A549 (cell line): Measurements from ENCODE around the gene APAF1. TPM values are rescaled to one million over a fixed set of nuclear protein-coding genes. Genes with fewer than 3 reads are reported as not detected.

Experiments used
- ATAC-seq, 2 experiments: fragments of 200-7000 bp in 1 of 2; fragments of >200 bp in 1 of 2; cut with Nextera tagmentation in 1 of 2; cut with Tn5 transposase in 1 of 2; 3 replicates each; pipeline versions ENCODE4 v1.8.0 to v1.9.1; 2018 to 2020; ENCODE audit warnings: mild to moderate bottlenecking in 1 of 2, moderate library complexity in 1 of 2
- CTCF ChIA-PET: fragments of 300-600 bp; sonication (Branson Sonifier 250); formaldehyde crosslinking; extraction: SDS; loops from one replicate; lab custom pipeline; 2021; ENCODE audit warnings: antibody characterized with exemption, inconsistent platforms; lab: Yijun Ruan, JAX
- POLR2A ChIA-PET: fragments of 350-600 bp; formaldehyde crosslinking; extraction: SDS; loops from one replicate; lab custom pipeline; 2021; ENCODE audit warnings: antibody characterized with exemption, inconsistent platforms; lab: Yijun Ruan, JAX
- DNase-seq, 2 experiments: peaks; one replicate each; pipeline versions ENCODE4 v3.0.0 to v3.0.0-alpha.2; 2011 to 2016; ENCODE audit warnings: low read depth in 1 of 2, low spot score in 1 of 2
- FAIRE-seq: peaks from 2 replicates; lab custom pipeline; 2011; peaks lifted over from hg19 to GRCh38; lab: Jason Lieb, UNC
- H3K27ac ChIP-seq, 2 experiments: fragments of >200 bp; sonication (Bioruptor Twin); formaldehyde crosslinking; 3 replicates each; pipeline ENCODE4 v1.5.1; 2016 to 2017
- H3K4me1 ChIP-seq: fragments of >200 bp; sonication (Bioruptor Twin); formaldehyde crosslinking; 3 replicates; pipeline ENCODE4 v1.6.1; 2016
- H3K4me2 ChIP-seq: fragments of >200 bp; sonication (Bioruptor Twin); formaldehyde crosslinking; 3 replicates; pipeline ENCODE4 v1.6.1; 2016
- H3K4me3 ChIP-seq: fragments of >200 bp; sonication (Bioruptor Twin); formaldehyde crosslinking; 3 replicates; pipeline ENCODE4 v1.5.1; 2016
- H3K9me3 ChIP-seq: fragments of >200 bp; sonication (Bioruptor Twin); formaldehyde crosslinking; 3 replicates; pipeline ENCODE4 v1.6.1; 2016
- CBX8 ChIP-seq: fragments of 200-600 bp; sonication (generic); IDR thresholded peaks from 2 replicates; pipeline ENCODE4 v1.6.1; 2016
- CHD2 ChIP-seq: fragments of 150-350 bp; IDR thresholded peaks from 2 replicates; pipeline ENCODE4 v1.6.1; 2014; ENCODE audit warnings: low read length; ENCODE audit not compliant: partially characterized antibody
- EHMT2 ChIP-seq: fragments of 200-600 bp; sonication (generic); IDR thresholded peaks from 2 replicates; pipeline ENCODE4 v1.6.1; 2016; ENCODE audit warnings: antibody characterized with exemption, low read depth, mild to moderate bottlenecking, moderate library complexity
- ELK1 ChIP-seq: fragments of 150-350 bp; IDR thresholded peaks from 2 replicates; pipeline ENCODE4 v1.6.1; 2014; ENCODE audit warnings: low read depth, mild to moderate bottlenecking, low read length
- FOXS1 ChIP-seq: fragments of 250-450 bp; sonication (Bioruptor Pico); IDR thresholded peaks from 2 replicates; pipeline ENCODE4 v1.5.0; 2020; ENCODE audit warnings: mild to moderate bottlenecking, moderate library complexity
- HDAC2 ChIP-seq: fragments of 200-600 bp; sonication (generic); IDR thresholded peaks from 2 replicates; pipeline ENCODE4 v1.6.1; 2016
- HEYL ChIP-seq: fragments of 250-450 bp; sonication (Bioruptor Pico); IDR thresholded peaks from 2 replicates; pipeline ENCODE4 v1.8.0; 2021; ENCODE audit warnings: mild to moderate bottlenecking, moderate library complexity
- HOXA7 ChIP-seq: fragments of 250-450 bp; sonication (Bioruptor Pico); IDR thresholded peaks from 2 replicates; pipeline ENCODE4 v1.5.0; 2020; ENCODE audit warnings: mild to moderate bottlenecking, moderate library complexity
- HOXB13 ChIP-seq: fragments of 250-450 bp; sonication (Bioruptor Pico); IDR thresholded peaks from 2 replicates; pipeline ENCODE4 v1.5.0; 2020; ENCODE audit warnings: low read depth, mild to moderate bottlenecking, moderate library complexity
- HOXB5 ChIP-seq: fragments of 250-450 bp; sonication (Bioruptor Pico); IDR thresholded peaks from 2 replicates; pipeline ENCODE4 v1.5.0; 2020; ENCODE audit warnings: mild to moderate bottlenecking, moderate library complexity
- JUN ChIP-seq, 2 experiments: fragments of >200 bp; sonication (Bioruptor Twin); formaldehyde crosslinking; IDR thresholded peaks; 2 replicates in 1 of 2; 3 replicates in 1 of 2; pipeline ENCODE4 v1.6.1; 2016 to 2017
- KDM1A ChIP-seq: fragments of 200-600 bp; sonication (generic); IDR thresholded peaks from 2 replicates; pipeline ENCODE4 v1.6.1; 2016; ENCODE audit warnings: low read depth, mild to moderate bottlenecking
- KDM5A ChIP-seq: fragments of 200-600 bp; sonication (generic); IDR thresholded peaks from 2 replicates; pipeline ENCODE4 v1.6.1; 2016; ENCODE audit warnings: antibody characterized with exemption, mild to moderate bottlenecking
- NFE2L2 ChIP-seq: fragments of 150-350 bp; conservative IDR thresholded peaks from 2 replicates; pipeline ENCODE4 v1.6.1; 2014; ENCODE audit warnings: low read length
- NPAS2 ChIP-seq: fragments of 250-450 bp; sonication (Bioruptor Pico); IDR thresholded peaks from 2 replicates; pipeline ENCODE4 v1.8.0; 2022; ENCODE audit warnings: mild to moderate bottlenecking, moderate library complexity, borderline replicate concordance
- RAD21 ChIP-seq, 2 experiments: fragments of >200 bp in 1 of 2; sonication (Bioruptor Twin) in 1 of 2; formaldehyde crosslinking in 1 of 2; IDR thresholded peaks in 1 of 2; conservative IDR thresholded peaks in 1 of 2; 2 replicates in 1 of 2; 3 replicates in 1 of 2; pipeline ENCODE4 v1.6.1; 2012 to 2018; ENCODE audit warnings: inconsistent platforms in 1 of 2
- REST ChIP-seq: fragments of 200-600 bp; sonication (generic); IDR thresholded peaks from 2 replicates; pipeline ENCODE4 v1.6.1; 2016; ENCODE audit warnings: antibody characterized with exemption, mild to moderate bottlenecking, moderate library complexity
- SMC3 ChIP-seq: fragments of >200 bp; sonication (Bioruptor Twin); formaldehyde crosslinking; IDR thresholded peaks from 3 replicates; pipeline ENCODE4 v1.6.1; 2018; ENCODE audit warnings: inconsistent platforms
- SREBF2 ChIP-seq: fragments of 450-650 bp; IDR thresholded peaks from 2 replicates; pipeline ENCODE4 v1.6.1; 2014; ENCODE audit warnings: mild to moderate bottlenecking, moderate library complexity
- TP53 ChIP-seq: fragments of 250-450 bp; sonication (Bioruptor Pico); IDR thresholded peaks from 2 replicates; pipeline ENCODE4 v1.5.0; 2021; ENCODE audit warnings: mild to moderate bottlenecking, moderate library complexity
- ZC3H11A ChIP-seq: fragments of 450-650 bp; IDR thresholded peaks from 2 replicates; pipeline ENCODE4 v1.6.1; 2014; ENCODE audit warnings: antibody characterized with exemption, mild to moderate bottlenecking
- ZFP36 ChIP-seq: fragments of 450-650 bp; IDR thresholded peaks from 2 replicates; pipeline ENCODE4 v1.6.1; 2014; ENCODE audit warnings: borderline replicate concordance; ENCODE audit not compliant: partially characterized antibody
- ZSCAN20 ChIP-seq: fragments of 250-450 bp; sonication (Bioruptor Pico); IDR thresholded peaks from 2 replicates; pipeline ENCODE4 v1.8.0; 2022; ENCODE audit warnings: mild to moderate bottlenecking, moderate library complexity
- WGBS: methylation state at CpG from one replicate; pipeline ENCODE4 v1.1.6; 2017; ENCODE audit errors: missing lambda C conversion rate; 5-methylcytosine and 5-hydroxymethylcytosine counted together
- polyA plus RNA-seq, 4 experiments: library from polyadenylated mRNA; depleted of rRNA in 3 of 4; stranded (reverse); fragments of >200 nt; fragmentation: RNase III in 1 of 4; extraction: RNeasy Plus Mini Kit Qiagen cat#74134 plus additional on column Dnase treatment in 1 of 4; gene quantifications; 2 replicates in 3 of 4; 3 replicates in 1 of 4; pipeline ENCODE4 v1.2.3, GENCODE V29; 2011 to 2017
- TF ChIP-seq, protein P1 (sequence below): IDR thresholded peaks from 2 replicates; pipeline ENCODE4 v1.6.1; 2012
- TF ChIP-seq, protein P2 (sequence below): fragments of >200 bp; sonication (Bioruptor Twin); formaldehyde crosslinking; IDR thresholded peaks from 3 replicates; pipeline ENCODE4 v1.6.1; 2016
- TF ChIP-seq, protein P3 (sequence below): fragments of >200 bp; sonication (Bioruptor Twin); formaldehyde crosslinking; IDR thresholded peaks from 3 replicates; pipeline ENCODE4 v1.5.1; 2016

APAF1 gene
- polyA plus RNA-seq, 2 of the 4 experiments (the other 2 are of a cell fraction), result 13.2 to 15.7 TPM

DNA sequence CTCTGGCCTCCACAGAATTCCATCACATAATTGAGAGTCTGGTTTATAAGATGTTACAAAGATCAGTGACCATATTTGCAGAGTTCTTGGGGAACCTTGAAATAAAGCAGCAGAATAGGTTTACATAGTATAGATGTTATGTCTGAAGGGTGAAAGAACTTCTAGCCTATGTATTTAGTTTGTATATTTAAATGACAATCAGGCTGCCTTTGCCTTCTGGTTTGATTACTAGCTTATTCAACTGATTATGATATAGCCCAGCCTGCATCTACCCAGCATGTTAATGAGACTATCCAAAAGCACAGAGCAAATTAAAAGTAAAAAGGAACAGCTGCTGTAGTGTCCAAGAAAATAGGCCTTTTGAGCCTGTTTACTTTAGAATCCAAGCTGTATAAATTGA lies 85.3 kb downstream of the APAF1 start:
- ChIA-PET CTCF (interaction anchor here (1.3 to 3.0 kb wide), 2 partner anchors 11 to 268 kb away, joined by 6 to 13 read pairs; no protein-coding TSS in a partner anchor), POLR2A (no interaction called here)
- no peak overlapping the region for H3K4me2 ChIP-seq
- TF ChIP-seq, protein P1, sequence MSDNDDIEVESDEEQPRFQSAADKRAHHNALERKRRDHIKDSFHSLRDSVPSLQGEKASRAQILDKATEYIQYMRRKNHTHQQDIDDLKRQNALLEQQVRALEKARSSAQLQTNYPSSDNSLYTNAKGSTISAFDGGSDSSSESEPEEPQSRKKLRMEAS, result no peak
- TF ChIP-seq ZSCAN20 (CRISPR knock-in tag), result no peak
- no peak for TF ChIP-seq FOXS1 (CRISPR knock-in tag)
- TF ChIP-seq, protein P2, sequence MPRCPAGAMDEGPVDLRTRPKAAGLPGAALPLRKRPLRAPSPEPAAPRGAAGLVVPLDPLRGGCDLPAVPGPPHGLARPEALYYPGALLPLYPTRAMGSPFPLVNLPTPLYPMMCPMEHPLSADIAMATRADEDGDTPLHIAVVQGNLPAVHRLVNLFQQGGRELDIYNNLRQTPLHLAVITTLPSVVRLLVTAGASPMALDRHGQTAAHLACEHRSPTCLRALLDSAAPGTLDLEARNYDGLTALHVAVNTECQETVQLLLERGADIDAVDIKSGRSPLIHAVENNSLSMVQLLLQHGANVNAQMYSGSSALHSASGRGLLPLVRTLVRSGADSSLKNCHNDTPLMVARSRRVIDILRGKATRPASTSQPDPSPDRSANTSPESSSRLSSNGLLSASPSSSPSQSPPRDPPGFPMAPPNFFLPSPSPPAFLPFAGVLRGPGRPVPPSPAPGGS, result no peak
- TF ChIP-seq RAD21 (conservative IDR thresholded peaks at IDR 0.05 in 1 of 2, IDR thresholded peaks at IDR 0.05 in 1 of 2), result no peak
- TF ChIP-seq, all 56 proteins: peak for 0
- H3K4me1 ChIP-seq, result no peaks in the 10 kb centered on the region
- no peak overlapping the region for H3K27ac ChIP-seq
- no peak for DNase-seq
- no peaks in the 10 kb centered on the region for H3K9me3 ChIP-seq
- FAIRE-seq, result no peak
- H3K4me3 ChIP-seq, result no peak overlapping the region
- ATAC-seq, result no peak

DNA sequence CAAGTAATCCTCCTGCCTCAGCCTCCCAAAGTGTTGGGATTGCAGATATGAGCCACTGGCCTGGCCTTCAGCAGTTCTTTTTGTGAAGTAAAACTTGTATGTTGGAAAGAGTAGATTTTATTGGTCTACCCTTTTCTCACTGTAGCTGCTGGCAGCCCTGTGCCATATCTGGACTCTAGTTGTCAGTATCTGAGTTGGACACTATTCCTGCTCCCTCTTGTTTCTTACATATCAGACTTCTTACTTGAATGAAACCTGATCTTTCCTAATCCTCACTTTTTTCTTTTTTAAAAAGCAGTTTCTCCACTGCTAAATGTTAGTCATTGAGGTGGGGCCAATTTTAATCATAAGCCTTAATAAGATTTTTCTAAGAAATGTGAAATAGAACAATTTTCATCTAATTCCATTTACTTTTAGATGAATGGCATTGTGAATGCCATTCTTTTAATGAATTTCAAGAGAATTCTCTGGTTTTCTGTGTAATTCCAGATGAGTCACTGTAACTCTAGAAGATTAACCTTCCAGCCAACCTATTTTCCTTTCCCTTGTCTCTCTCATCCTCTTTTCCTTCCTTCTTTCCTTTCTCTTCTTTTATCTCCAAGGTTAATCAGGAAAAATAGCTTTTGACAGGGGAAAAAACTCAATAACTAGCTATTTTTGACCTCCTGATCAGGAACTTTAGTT lies 88.7 kb downstream of the APAF1 start:
- ChIA-PET CTCF (interaction anchor here (1.3 to 2.4 kb wide), 2 partner anchors 34 to 265 kb away, joined by 3 to 6 read pairs; no protein-coding TSS in a partner anchor), POLR2A (no interaction called here)
- Histone ChIP-seq H3K4me3 (no peak overlapping the region), H3K4me1 (peaks cover 12% of the 10 kb centered on the region; the same call in 2 of the 3 replicates), H3K9me3 (no peaks in the 10 kb centered on the region), H3K4me2 (no peak overlapping the region), H3K27ac (no peak overlapping the region)
- ATAC-seq (no peak), DNase-seq (no peak), FAIRE-seq (no peak)
- TF ChIP-seq RAD21 (conservative IDR thresholded peaks at IDR 0.05 in 1 of 2, IDR thresholded peaks at IDR 0.05 in 1 of 2), result no peak
- no peak for TF ChIP-seq REST
- TF ChIP-seq NPAS2 (CRISPR knock-in tag), result no peak
- TF ChIP-seq CBX8, result no peak
- no peak for TF ChIP-seq SMC3
- TF ChIP-seq NFE2L2, result no peak
- TF ChIP-seq HOXB5, result no peak
- no peak for TF ChIP-seq TP53 (CRISPR knock-in tag)

- DNase-seq, result no peak
- WGBS, result 93% methylated on average over 6 of the region's 6 CpGs
- no peak for FAIRE-seq
- ChIA-PET POLR2A (no interaction called here), CTCF (interaction anchor here (0.6 to 1.5 kb wide), 4 partner anchors 17 to 124 kb away, joined by 3 to 8 read pairs (median 6); no protein-coding TSS in a partner anchor)
- TF ChIP-seq ELK1 (no peak), TP53 (CRISPR knock-in tag) (no peak), ZSCAN20 (CRISPR knock-in tag) (no peak), HOXB13 (no peak), CBX8 (no peak), NFE2L2 (no peak), ZFP36 (no peak), FOXS1 (CRISPR knock-in tag) (no peak), EHMT2 (no peak), SREBF2 (no peak), HOXA7 (no peak), JUN (IDR thresholded peaks at IDR 0.05) (no peak), HDAC2 (no peak), KDM1A (no peak), ZC3H11A (no peak), HEYL (CRISPR knock-in tag) (no peak), HOXB5 (no peak), KDM5A (no peak), CHD2 (no peak)
- TF ChIP-seq, protein P3, sequence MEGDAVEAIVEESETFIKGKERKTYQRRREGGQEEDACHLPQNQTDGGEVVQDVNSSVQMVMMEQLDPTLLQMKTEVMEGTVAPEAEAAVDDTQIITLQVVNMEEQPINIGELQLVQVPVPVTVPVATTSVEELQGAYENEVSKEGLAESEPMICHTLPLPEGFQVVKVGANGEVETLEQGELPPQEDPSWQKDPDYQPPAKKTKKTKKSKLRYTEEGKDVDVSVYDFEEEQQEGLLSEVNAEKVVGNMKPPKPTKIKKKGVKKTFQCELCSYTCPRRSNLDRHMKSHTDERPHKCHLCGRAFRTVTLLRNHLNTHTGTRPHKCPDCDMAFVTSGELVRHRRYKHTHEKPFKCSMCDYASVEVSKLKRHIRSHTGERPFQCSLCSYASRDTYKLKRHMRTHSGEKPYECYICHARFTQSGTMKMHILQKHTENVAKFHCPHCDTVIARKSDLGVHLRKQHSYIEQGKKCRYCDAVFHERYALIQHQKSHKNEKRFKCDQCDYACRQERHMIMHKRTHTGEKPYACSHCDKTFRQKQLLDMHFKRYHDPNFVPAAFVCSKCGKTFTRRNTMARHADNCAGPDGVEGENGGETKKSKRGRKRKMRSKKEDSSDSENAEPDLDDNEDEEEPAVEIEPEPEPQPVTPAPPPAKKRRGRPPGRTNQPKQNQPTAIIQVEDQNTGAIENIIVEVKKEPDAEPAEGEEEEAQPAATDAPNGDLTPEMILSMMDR, result no peak
- Histone ChIP-seq H3K4me1 (peaks cover 12% of the 10 kb centered on the region; the same call in 2 of the 3 replicates), H3K9me3 (no peaks in the 10 kb centered on the region), H3K27ac (no peak overlapping the region), H3K4me3 (no peak overlapping the region), H3K4me2 (no peak overlapping the region)
- ATAC-seq, result no peak
Observed at GRCh38 chr12:98735821-98736220, 90.7 kb downstream of the APAF1 start.
